ENCODE data around the gene IL19. TPM values are rescaled to one million over a fixed set of nuclear protein-coding genes. Genes with fewer than 3 reads are reported as not detected.

IL19 gene
- total RNA-seq, 4 donors from 2014 or later: 0.76 TPM; not detected in 3

DNA sequence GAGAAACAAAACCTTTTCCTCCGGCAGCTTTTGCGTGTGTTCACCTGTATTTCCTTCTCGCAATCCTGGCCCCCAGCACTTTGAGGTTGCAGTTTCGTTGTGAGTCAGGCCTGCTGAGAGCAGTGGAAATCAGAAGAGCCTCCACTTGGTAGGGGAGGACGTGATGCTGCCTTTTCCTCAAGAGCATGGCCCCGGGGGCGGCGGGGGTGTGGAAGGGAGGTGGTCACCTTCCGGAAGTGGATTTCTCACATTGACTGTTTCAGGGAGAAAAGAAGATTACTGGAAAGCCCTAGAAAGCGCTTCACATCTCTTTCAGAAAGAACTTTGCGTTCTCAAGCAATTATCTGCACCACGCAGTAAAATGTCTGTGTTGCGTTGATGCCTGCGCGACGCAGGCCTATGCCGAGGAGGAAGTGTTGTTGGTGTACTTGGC is 13.9 kb downstream of the IL19 start:
- DNase-seq: no peak
- TF ChIP-seq, protein P1, sequence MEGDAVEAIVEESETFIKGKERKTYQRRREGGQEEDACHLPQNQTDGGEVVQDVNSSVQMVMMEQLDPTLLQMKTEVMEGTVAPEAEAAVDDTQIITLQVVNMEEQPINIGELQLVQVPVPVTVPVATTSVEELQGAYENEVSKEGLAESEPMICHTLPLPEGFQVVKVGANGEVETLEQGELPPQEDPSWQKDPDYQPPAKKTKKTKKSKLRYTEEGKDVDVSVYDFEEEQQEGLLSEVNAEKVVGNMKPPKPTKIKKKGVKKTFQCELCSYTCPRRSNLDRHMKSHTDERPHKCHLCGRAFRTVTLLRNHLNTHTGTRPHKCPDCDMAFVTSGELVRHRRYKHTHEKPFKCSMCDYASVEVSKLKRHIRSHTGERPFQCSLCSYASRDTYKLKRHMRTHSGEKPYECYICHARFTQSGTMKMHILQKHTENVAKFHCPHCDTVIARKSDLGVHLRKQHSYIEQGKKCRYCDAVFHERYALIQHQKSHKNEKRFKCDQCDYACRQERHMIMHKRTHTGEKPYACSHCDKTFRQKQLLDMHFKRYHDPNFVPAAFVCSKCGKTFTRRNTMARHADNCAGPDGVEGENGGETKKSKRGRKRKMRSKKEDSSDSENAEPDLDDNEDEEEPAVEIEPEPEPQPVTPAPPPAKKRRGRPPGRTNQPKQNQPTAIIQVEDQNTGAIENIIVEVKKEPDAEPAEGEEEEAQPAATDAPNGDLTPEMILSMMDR (IDR thresholded peaks at IDR 0.05): no peak
- TF ChIP-seq POLR2A (IDR thresholded peaks at IDR 0.05): no peak
- intact Hi-C loops (cut with DNase I; ENCODE audit: low total_unique reads): no loop called here

DNA sequence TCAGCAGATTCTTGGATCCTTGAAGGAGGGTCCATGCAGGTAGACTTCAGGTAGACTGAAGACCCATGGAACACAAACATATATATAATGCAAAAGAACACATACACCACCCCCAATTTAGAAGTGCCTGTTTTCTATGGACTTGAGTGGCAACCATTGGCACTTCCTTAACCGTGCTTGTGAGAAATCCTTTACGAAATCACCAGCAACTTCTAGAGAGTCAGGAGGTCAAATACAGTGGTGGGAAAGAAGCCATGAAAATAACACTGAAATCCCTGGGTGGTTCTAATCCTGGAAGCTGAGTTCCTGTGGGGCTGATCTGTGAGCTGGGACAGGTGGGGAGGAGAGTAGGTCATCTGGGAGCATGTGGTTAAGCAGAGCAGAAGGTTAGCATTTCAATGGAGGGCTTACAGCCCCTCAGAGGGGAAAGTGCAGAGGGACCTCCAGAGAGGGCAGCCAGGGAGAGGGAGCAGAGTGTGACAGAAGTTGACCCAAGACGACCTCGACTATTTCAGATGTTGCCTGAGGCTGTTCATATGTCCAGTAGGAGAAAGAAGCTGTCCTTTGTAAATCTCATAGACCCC is 14.7 kb downstream of the IL19 start:
- intact Hi-C loops (cut with DNase I; ENCODE audit: low total_unique reads): no loop called here
- H3K4me3 ChIP-seq: no peak overlapping the region
- H3K4me1 ChIP-seq: no peaks in the 10 kb centered on the region
- TF ChIP-seq, protein P1 (IDR thresholded peaks at IDR 0.05): no peak
- no peak for TF ChIP-seq POLR2A (IDR thresholded peaks at IDR 0.05)
- no peak overlapping the region for H3K27ac ChIP-seq
- no peak for DNase-seq
- no peaks in the 10 kb centered on the region for H3K27me3 ChIP-seq
- no peaks in the 10 kb centered on the region for H3K36me3 ChIP-seq
- no peaks in the 10 kb centered on the region for H3K9me3 ChIP-seq

More for the DNA sequence above, 13.9 kb downstream of the IL19 start:
- no peak overlapping the region for H3K27ac ChIP-seq
- no peaks in the 10 kb centered on the region for H3K4me1 ChIP-seq
- no peaks in the 10 kb centered on the region for H3K36me3 ChIP-seq
- no peaks in the 10 kb centered on the region for H3K27me3 ChIP-seq
- no peak overlapping the region for H3K4me3 ChIP-seq
- H3K9me3 ChIP-seq: no peaks in the 10 kb centered on the region

DNA sequence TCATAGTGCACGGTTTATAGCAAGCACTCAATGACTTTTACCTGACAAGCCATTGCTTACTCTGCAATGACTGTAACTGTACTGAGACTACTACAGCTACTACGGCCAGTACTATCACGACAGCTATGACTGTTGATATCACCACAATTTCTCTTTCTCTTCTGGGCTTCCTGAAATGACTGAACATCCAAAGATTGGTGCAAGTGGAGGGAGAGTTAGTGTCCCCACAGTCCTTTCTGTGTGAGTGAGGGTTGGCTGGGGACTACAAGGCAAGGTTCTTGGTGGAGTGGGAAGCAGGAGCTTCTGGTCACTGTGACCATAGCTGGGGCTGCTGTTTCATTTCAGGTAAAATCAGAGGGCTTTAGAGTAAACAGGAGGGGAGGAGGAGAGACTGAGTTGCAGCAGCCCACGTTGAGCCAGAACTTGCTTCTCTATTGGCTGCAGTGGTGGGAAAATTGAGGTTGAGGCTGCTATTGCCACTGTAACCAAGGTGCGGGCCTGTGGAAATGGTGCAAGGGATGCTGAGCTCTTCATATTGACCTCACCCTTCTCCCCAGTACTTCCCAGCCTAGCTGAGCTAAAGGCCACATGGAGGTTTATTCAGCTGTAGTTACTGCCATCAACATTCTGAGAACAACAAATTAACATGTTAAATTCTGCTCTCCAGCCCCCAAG is 15.8 kb downstream of the IL19 start:
- intact Hi-C loops (cut with DNase I; ENCODE audit: low total_unique reads): no loop called here
- Histone ChIP-seq H3K36me3 (no peaks in the 10 kb centered on the region), H3K27me3 (no peaks in the 10 kb centered on the region), H3K27ac (no peak overlapping the region), H3K9me3 (no peaks in the 10 kb centered on the region), H3K4me3 (no peak overlapping the region), H3K4me1 (no peaks in the 10 kb centered on the region)
- TF ChIP-seq, protein P1 (IDR thresholded peaks at IDR 0.05): no peak
- no peak for TF ChIP-seq POLR2A (IDR thresholded peaks at IDR 0.05)
- no peak for DNase-seq

DNA sequence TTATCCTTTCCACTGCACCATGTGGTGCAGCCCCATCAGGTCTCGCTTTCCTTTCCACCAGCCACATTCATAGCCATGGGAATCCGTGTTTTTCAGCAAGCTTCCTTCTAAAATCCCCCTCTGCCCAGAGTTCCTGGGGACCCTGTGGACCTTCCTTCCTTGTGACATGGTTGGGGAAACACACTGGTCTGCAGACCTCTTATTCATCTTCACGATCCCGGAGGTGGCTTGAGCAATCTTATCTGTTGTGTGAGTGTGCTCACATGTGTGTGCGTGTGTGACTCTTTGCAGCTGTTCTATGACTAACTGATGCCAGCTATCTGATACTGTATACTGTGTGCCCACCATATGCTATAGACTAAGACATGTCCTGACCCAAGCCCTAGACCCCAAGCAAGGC is 17.3 kb downstream of the IL19 start:
- H3K36me3 ChIP-seq: no peaks in the 10 kb centered on the region
- DNase-seq: no peak
- TF ChIP-seq POLR2A (IDR thresholded peaks at IDR 0.05): no peak
- TF ChIP-seq, protein P1 (IDR thresholded peaks at IDR 0.05): no peak
- no peak overlapping the region for H3K4me3 ChIP-seq
- no peaks in the 10 kb centered on the region for H3K27me3 ChIP-seq
- no peak overlapping the region for H3K27ac ChIP-seq
- no peaks in the 10 kb centered on the region for H3K4me1 ChIP-seq
- H3K9me3 ChIP-seq: no peaks in the 10 kb centered on the region
- intact Hi-C loops (cut with DNase I; ENCODE audit: low total_unique reads): no loop called here

DNA sequence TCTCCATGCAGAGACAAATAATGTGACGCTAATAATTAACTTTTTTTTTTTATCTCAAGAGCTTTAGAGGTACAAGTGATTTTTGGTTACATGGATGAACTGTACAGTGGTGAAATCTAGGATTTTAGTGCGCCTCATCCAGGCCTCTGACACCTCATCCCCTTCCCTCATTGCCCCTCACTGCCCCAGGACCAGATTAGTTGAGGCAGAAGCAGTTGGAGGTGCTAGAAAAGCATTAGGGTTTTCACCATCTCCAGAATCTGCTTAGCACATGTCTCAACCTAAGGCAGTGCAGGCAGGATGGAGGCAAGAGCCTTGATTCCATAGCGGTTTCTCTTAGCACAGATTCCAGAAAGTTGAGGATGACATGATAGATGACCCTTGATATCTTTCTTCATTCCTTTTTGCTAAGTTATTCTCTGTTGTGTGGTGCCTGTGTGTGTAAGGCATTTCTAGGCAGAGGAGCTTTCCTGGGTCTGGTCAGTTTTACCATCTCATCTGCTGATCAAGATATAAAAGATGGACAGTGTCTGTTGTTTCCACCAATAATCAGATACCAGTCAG is 18.0 kb downstream of the IL19 start:
- intact Hi-C loops (cut with DNase I; ENCODE audit: low total_unique reads): no loop called here
- no peaks in the 10 kb centered on the region for H3K4me1 ChIP-seq
- TF ChIP-seq POLR2A (IDR thresholded peaks at IDR 0.05): no peak
- TF ChIP-seq, protein P1 (IDR thresholded peaks at IDR 0.05): no peak

More for the DNA sequence above, 18.0 kb downstream of the IL19 start:
- no peak for DNase-seq
- H3K27ac ChIP-seq: no peak overlapping the region
- no peaks in the 10 kb centered on the region for H3K36me3 ChIP-seq
- no peak overlapping the region for H3K4me3 ChIP-seq
- no peaks in the 10 kb centered on the region for H3K9me3 ChIP-seq
- H3K27me3 ChIP-seq: no peaks in the 10 kb centered on the region

All from uterus (tissue), 4 donors.